GM23338 (cell line): Measurements from ENCODE around the gene TUG1.

ENCODE experiments used
- CREB1 ChIP-seq: fragments of 250-450 bp; sonication (Bioruptor Pico); IDR thresholded peaks from 2 replicates; pipeline ENCODE4 v1.5.0; 2020; ENCODE audit warnings: low read depth, mild to moderate bottlenecking, moderate library complexity
- CTCF ChIP-seq, 2 experiments: fragments of 200-600 bp in 1 of 2; sonication (generic) in 1 of 2; conservative IDR thresholded peaks; 2 replicates each; pipeline versions ENCODE4 v1.5.1 to v1.6.1; 2016 to 2017; ENCODE audit warnings: antibody characterized with exemption in 2 of 2, low read depth in 2 of 2, mild to moderate bottlenecking in 2 of 2, moderate library complexity in 1 of 2
- EZH2 ChIP-seq: fragments of 200-600 bp; sonication (generic); IDR thresholded peaks from one replicate; pipeline ENCODE4 v1.8.0; 2017; ENCODE audit warnings: antibody characterized with exemption, mild to moderate bottlenecking, low read depth; ENCODE audit not compliant: unreplicated experiment
- EZH2phosphoT487 ChIP-seq: fragments of 200-600 bp; sonication (generic); IDR thresholded peaks from one replicate; pipeline ENCODE4 v1.8.1; 2018; ENCODE audit warnings: antibody characterized with exemption; ENCODE audit not compliant: unreplicated experiment
- JUNB ChIP-seq: IDR thresholded peaks from one replicate; pipeline ENCODE4 v1.6.1; 2016; ENCODE audit warnings: antibody characterized with exemption; ENCODE audit not compliant: unreplicated experiment
- POLR2AphosphoS5 ChIP-seq: IDR thresholded peaks from 2 replicates; pipeline ENCODE4 v1.6.1; 2016; ENCODE audit warnings: antibody characterized with exemption, low read depth
- REST ChIP-seq: IDR thresholded peaks from one replicate; pipeline ENCODE4 v1.6.1; 2018; ENCODE audit warnings: antibody characterized with exemption; ENCODE audit not compliant: unreplicated experiment
- STAT1 ChIP-seq: IDR thresholded peaks from one replicate; pipeline ENCODE4 v1.6.1; 2016; ENCODE audit warnings: antibody characterized with exemption; ENCODE audit not compliant: unreplicated experiment
- TF ChIP-seq, protein P1 (sequence below): IDR thresholded peaks from 2 replicates; pipeline ENCODE4 v1.6.1; 2016; ENCODE audit warnings: antibody characterized with exemption

- TF ChIP-seq CREB1 (CRISPR knock-in tag) (no peak), CTCF (conservative IDR thresholded peaks at IDR 0.05; ENCODE audit: low read depth in 2 of 2) (no peak), POLR2AphosphoS5 (no peak), STAT1 (no peak), REST (no peak), JUNB (no peak), EZH2phosphoT487 (no peak), EZH2 (no peak)
- TF ChIP-seq, protein P1, sequence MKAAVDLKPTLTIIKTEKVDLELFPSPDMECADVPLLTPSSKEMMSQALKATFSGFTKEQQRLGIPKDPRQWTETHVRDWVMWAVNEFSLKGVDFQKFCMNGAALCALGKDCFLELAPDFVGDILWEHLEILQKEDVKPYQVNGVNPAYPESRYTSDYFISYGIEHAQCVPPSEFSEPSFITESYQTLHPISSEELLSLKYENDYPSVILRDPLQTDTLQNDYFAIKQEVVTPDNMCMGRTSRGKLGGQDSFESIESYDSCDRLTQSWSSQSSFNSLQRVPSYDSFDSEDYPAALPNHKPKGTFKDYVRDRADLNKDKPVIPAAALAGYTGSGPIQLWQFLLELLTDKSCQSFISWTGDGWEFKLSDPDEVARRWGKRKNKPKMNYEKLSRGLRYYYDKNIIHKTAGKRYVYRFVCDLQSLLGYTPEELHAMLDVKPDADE = no peak
Measured at GRCh38 chr22:30926706-30927105, 42.4 kb upstream of the TUG1 start.
